Fibroblast of skin of back (primary cell): ENCODE measurements around the gene MMP28.

ENCODE experiments used
- DNase-seq: peaks from one replicate; pipeline ENCODE4 v3.0.0-alpha.2; 2013

The MMP28 gene

GRCh38 chr17:35742896-35743477, 52.5 kb downstream of the MMP28 start:
- no peak for DNase-seq

- no peak for DNase-seq
These were observed 52.9 kb downstream of the MMP28 start for GRCh38 chr17:35742496-35742895.

- DNase-seq, result no peak
These were observed 54.2 kb downstream of the MMP28 start for GRCh38 chr17:35740997-35741931.

- no peak for DNase-seq
These were observed 55.2 kb downstream of the MMP28 start for GRCh38 chr17:35740216-35740615.

GRCh38 chr17:35738519-35739133, 56.8 kb downstream of the MMP28 start:
- DNase-seq, result no peak

GRCh38 chr17:35736236-35736635, 59.2 kb downstream of the MMP28 start:
- no peak for DNase-seq

GRCh38 chr17:35735036-35735805, 60.2 kb downstream of the MMP28 start:
- no peak for DNase-seq

- no peak for DNase-seq
These were observed 61.0 kb downstream of the MMP28 start for GRCh38 chr17:35734396-35734795.

- DNase-seq, result no peak
These were observed 62.1 kb downstream of the MMP28 start for GRCh38 chr17:35733366-35733765.

GRCh38 chr17:35732806-35733136, 62.7 kb downstream of the MMP28 start:
- no peak for DNase-seq

- DNase-seq, result no peak
These were observed 63.3 kb downstream of the MMP28 start for GRCh38 chr17:35731917-35732805.

- peak; percentile 32 for DNase-seq
These were observed 64.1 kb downstream of the MMP28 start, which contains the start of gene RASL10B for GRCh38 chr17:35731239-35731916. Gene RASL10B (plus strand): TSS chr17:35731639. CDS start chr17:35735185, 3,546 bp downstream.

GRCh38 chr17:35730400-35731005, 64.9 kb downstream of the MMP28 start:
- DNase-seq, result no peak

- no peak for DNase-seq
These were observed 66.0 kb downstream of the MMP28 start for GRCh38 chr17:35729405-35729833.

GRCh38 chr17:35728551-35728950, 66.9 kb downstream of the MMP28 start:
- DNase-seq, result no peak

- no peak for DNase-seq
These were observed 67.8 kb downstream of the MMP28 start for GRCh38 chr17:35727635-35728034.

- DNase-seq, result no peak
These were observed 68.4 kb downstream of the MMP28 start for GRCh38 chr17:35726953-35727460.

GRCh38 chr17:35726127-35726952, 69.1 kb downstream of the MMP28 start:
- DNase-seq, result peak; percentile 92

GRCh38 chr17:35725802-35726126, 69.7 kb downstream of the MMP28 start:
- no peak for DNase-seq

GRCh38 chr17:35725058-35725457, 70.4 kb downstream of the MMP28 start:
- no peak for DNase-seq
